RPMI8226 (cell line): ENCODE results near the gene CRYAB.

Experiments
- DNase-seq: peaks from one replicate; pipeline ENCODE4 v3.0.0-alpha.2; 2015

The CRYAB gene

DNA sequence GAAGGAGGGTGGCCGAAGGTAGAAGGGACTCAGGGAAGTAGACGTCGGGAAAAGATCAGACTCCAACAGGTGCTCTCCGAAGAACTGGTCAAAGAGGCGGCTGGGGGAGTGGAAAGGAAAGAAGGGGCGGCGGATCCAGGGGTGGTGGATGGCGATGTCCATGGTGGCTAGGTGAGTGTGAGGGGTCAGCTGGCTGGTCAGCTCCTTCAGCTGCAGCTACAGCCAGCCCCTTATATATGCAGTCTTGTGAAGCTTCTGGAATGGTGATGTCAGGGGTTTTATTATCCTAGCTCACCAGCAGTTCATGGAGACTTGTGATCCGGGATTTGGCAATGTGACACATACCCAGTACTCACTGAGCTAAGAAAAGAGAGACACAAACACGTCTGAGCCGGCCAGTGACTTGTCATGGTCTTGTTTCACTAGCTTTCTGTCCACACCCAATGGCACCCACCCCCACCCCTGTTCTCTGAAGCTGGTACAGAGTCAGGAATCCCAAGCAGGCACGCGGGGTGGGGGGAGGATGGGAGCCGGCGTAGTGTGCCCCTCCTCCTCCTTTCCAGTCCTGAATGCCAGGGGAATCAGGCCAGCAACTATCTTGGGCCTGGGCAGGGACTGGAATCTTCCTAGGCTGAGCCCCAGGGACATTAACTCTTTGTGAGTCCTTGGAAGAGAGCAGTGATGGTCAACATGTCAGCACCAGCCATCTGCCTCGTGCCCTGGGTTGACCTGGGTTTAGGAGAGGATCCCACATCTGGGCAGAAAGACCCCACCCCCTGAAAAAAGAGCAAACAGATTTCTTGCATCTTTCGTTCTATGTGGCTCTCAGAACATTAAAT, at the start of gene CRYAB:
Gene CRYAB (minus strand): TSS at position 208 of the 839 bp plus-strand sequence. CDS start 46 bp downstream, at position 162.
- no peak for DNase-seq

DNA sequence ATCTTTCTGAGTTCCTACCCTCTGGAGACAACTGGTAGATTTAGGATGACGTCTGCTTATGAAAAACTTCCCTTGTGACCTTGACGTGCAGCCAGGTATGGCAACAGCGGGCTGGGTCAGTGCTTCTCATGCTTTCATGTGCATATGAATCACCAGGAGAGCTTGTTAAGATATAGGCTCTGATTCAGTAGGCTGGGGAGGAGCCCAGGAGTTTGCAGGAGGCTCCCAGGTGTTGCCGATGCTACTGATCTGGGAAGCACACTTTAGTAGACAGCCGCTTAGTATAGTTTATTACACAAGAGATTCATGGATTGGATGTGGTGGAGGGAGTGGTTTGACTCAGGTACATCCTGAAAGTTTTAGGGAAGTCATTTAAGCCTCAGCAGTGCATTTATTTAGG, 49.3 kb upstream of the CRYAB start:
- no peak for DNase-seq

DNA sequence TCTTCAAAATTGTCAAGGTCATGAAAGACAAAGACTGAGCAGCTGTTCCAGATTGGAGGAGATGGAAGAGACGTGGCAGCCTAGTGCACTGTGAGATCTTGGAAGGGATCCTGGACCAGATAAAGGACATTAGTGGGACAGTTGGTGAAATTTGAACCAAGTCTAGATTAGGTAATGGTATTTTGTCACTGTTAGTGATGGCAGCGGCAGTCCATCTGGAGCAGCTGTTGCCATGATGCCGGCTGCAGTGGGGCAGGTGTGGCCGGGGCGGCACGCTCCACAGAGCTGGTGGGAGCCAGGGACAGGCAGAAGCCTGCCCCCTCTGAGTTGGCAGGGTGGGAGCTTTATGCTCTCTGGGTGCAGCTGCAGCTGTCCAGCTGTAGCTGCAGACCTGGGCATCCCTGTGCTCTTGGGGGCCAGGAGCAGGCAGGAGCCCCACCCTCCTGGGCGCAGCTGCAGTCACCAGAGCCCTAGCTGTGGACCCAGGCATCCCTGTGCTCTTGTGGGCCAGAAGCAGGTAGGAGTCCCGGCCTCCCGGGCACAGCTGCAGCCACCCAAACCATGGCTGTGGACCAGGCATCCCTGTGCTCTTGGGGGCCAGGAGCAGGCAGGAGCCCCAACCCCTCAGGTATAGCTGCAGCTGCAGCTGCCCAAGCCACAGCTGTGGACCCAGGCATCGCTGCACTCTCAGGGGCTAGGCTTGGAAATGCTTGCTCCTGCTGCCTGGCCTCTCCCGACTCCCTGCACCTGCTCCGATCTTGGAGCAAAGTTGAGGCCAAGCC, 46.3 kb upstream of the CRYAB start:
- no peak for DNase-seq

DNA sequence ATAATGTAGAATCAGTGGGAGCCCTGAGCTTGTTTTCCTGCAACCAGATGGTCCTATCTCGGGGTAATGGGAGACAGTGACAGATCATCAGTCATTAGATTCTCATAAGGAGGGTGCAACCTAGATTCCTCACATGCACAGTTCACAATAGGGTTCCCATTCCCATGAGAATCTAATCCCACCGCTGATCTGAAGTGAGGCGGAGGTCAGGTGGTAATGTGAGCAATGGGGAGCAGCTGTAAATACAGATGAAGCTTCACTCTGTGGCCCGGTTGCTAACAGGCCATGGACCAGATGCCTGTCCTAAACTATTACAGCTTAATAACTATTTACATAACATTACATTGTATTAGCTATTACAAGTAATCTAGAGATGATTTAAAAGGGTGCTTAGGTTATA, 42.6 kb upstream of the CRYAB start:
- no peak for DNase-seq

DNA sequence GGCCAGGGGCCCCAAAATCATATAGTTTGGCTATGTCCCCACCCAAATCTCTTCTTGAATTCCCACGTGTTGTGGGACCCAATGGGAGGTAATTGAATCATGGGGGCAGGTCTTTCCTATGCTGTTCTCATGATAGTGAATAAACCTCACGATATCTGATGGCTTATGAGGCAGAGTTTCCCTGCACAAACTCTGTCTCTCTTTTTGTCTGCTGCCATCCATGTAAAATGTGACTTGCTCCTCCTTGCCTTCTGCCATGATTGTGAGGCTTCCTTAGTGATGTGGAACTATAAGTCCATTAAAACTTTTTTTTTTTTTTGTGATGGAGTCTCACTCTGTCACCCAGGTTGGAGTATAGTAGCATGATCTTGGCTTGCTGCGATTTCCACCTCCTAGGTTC, 40.0 kb upstream of the CRYAB start:
- no peak for DNase-seq

GRCh38 chr11:111949519-111950426, 38.2 kb upstream of the CRYAB start:
- no peak for DNase-seq

GRCh38 chr11:111947143-111947542, 35.6 kb upstream of the CRYAB start:
- no peak for DNase-seq

- DNase-seq = no peak
Observed at GRCh38 chr11:111946499-111946898, 34.9 kb upstream of the CRYAB start.

GRCh38 chr11:111945198-111945597, 33.6 kb upstream of the CRYAB start:
- DNase-seq = no peak

- no peak for DNase-seq
Observed at GRCh38 chr11:111944651-111945051, 33.1 kb upstream of the CRYAB start.

DNA sequence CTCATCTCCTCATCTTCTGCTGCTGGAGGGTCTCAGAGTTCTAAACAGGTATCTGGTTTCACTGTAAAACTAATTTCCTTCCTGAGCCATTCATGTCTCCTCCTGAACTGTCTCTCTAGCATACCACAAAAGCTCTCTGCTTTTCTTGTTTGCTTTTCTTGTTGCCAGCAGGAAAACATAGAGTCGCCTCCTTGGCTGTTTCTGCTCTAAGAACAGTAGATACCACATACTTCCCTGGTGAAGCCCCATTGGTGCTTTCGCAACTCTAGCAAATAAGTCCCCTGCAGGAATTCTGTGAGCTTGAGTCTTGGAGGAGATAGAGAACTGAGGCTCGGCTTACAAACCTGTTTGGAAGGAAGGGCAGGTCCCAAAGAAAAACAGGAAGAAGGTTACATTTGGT, 32.6 kb upstream of the CRYAB start:
- no peak for DNase-seq

DNA sequence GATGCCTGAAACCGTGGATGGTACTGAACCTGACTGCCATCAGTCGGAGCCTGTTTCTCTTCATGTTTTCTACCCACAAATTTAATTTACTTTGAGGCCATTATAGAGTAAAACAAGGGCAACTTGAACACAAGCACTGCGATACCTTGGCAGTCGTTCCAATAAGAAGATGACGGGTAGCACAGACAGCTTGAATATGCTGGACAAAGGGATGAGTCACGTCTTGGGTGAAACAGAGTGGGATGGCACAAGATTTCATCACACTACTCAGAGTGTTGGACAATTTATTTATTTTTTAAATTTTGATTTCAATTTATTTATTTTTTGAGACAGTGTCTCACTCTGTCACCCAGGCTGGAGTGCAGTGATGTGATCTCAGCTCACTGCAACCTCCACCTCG, 31.3 kb upstream of the CRYAB start:
- no peak for DNase-seq

GRCh38 chr11:111941963-111942362, 30.4 kb upstream of the CRYAB start:
- DNase-seq = no peak

GRCh38 chr11:111939836-111940604, 28.4 kb upstream of the CRYAB start:
- no peak for DNase-seq

DNA sequence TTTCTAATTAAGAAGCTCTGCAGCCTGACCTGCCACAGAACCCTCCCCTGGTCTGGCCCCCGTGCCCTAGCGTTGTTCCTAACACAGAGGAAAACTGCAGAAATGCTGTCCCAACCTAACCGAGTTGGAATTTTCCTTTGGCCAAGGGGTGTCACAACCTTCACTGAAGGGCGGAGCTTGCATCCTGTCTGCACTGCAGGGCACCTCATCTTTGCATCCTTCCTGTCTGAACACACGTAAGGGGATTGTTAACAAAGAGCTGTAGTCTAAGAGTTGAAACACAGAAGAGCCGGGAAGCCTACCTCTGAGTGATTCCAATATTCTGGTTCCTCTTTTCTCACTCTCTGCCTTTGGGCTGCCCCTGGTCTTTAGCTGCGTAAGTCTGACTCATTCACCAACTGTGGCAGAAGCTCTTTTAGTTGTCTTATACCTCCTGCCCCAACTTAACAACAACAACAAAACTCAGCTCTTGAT, 27.2 kb upstream of the CRYAB start:
- peak; percentile 53 for DNase-seq

DNA sequence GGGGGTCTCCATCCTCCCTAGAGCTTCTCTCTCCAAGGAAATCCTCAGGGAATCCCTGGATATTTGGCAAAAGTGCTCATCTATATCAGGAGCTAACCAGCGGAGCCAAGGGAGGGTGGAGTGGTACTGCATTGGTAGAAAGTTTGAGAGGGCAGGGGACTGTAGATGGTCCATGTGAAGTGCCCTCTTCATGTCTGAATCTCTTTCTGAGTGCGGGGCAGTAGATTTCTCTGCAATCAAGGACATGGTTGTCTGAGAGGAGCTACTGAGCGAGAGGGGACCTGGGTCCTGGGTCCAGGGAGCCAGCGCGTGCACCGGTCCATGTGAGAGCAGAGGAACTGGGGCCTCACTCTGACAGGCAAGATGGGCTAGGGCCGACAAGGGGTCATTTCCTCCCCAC, 26.3 kb upstream of the CRYAB start:
- no peak for DNase-seq

DNA sequence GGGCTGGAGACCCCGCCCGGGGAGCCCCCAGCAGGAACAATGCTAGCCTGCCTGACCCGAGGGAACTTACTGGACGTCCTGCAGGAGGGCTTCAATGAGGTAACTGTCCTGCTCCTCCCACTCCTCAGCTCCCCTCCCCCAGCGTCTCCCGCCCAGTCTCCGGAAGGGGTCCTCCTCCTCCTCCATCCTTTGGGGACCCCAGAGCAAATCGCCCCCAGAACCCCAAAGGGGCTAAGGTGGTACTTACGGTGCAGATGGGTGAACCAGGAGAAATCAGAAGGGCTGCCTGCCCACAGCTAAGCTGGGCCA, 25.8 kb upstream of the CRYAB start:
- no peak for DNase-seq

- DNase-seq = no peak
Observed at GRCh38 chr11:111936040-111936540, 24.5 kb upstream of the CRYAB start.

GRCh38 chr11:111935317-111936039, 23.9 kb upstream of the CRYAB start:
- DNase-seq = peak; percentile 71

- DNase-seq = no peak
Observed at GRCh38 chr11:111934306-111934705, 22.7 kb upstream of the CRYAB start.

DNA sequence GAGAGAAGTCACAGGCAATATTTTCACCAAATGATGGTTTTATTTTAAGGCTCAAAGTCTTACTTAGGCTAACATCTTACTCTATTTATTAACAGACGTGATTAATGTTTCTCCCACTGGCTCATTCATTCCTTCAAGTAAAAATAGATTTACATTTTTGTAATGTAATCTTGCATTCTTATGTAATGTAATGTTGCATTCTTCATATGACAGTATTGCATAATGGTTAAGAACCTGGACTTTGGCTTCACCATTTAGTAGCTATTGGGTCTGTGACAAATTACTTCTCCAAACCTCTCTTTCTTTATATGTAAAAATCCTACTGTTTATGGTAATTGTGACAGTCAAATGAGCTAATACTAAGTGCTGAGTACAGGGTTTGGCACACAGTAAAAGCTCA, 22.3 kb upstream of the CRYAB start:
- no peak for DNase-seq
